Retinal pigment epithelial cell (primary cell): Measurements from ENCODE around the gene SLC9A9.

Experiments used
- DNase-seq: peaks from one replicate; pipeline ENCODE4 v3.0.0-alpha.2; 2010; ENCODE audit warnings: low read depth
- H3K4me3 ChIP-seq: 2 replicates; pipeline ENCODE4 v1.5.1; 2011; ENCODE audit warnings: mild to moderate bottlenecking, low read length, control low read depth, moderate library complexity
- TF ChIP-seq, protein P1 (sequence below): conservative IDR thresholded peaks from 2 replicates; pipeline ENCODE4 v1.5.1; 2011; ENCODE audit warnings: low read depth, low read length, control low read depth, inconsistent platforms

SLC9A9 gene

DNA sequence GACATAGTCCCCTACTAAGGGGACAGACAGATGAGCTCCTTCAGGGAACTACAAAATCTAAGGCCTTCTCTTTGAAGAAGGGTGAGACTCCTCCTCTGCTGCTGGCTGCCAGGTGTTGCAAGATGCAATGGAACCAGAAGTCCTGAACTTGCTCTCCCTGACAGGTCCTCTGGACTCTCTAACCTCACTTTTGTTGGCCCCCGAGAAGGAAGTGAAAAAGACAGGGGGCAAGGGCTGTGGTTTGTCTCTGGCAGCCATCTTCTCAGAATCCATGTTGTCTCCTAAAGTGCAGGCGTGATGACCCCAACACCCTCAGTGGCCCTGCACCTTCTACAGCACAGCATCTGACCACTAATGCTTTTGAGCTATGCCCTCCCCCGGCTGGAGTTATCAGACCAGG is 436.2 kb downstream of the SLC9A9 start:
- DNase-seq, result no peak
- H3K4me3 ChIP-seq, result no peak overlapping the region
- TF ChIP-seq, protein P1, sequence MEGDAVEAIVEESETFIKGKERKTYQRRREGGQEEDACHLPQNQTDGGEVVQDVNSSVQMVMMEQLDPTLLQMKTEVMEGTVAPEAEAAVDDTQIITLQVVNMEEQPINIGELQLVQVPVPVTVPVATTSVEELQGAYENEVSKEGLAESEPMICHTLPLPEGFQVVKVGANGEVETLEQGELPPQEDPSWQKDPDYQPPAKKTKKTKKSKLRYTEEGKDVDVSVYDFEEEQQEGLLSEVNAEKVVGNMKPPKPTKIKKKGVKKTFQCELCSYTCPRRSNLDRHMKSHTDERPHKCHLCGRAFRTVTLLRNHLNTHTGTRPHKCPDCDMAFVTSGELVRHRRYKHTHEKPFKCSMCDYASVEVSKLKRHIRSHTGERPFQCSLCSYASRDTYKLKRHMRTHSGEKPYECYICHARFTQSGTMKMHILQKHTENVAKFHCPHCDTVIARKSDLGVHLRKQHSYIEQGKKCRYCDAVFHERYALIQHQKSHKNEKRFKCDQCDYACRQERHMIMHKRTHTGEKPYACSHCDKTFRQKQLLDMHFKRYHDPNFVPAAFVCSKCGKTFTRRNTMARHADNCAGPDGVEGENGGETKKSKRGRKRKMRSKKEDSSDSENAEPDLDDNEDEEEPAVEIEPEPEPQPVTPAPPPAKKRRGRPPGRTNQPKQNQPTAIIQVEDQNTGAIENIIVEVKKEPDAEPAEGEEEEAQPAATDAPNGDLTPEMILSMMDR, result no peak

GRCh38 chr3:143410259-143410658 is 438.0 kb downstream of the SLC9A9 start:
- H3K4me3 ChIP-seq, result no peak overlapping the region
- DNase-seq, result no peak
- TF ChIP-seq, protein P1, result no peak

DNA sequence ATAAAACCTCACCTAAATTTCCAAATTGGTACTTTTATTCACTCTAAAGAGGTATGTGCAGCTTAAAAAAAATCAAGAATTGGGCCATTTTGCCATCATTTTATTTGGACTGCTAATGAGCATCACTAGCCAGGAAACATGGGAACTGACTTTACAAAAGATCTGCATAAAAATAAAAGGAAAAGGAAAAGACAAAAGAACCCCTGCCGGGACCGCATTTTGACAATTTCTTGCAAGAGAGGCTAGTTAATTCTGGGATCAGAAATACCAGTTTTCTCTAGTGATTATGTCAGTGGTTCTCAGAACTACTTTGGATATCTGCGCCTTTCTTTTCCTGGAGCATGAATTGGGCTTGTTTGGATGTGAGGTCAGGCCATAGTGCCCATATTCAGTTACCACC is 439.5 kb downstream of the SLC9A9 start:
- TF ChIP-seq, protein P1, result no peak
- H3K4me3 ChIP-seq, result no peak overlapping the region
- no peak for DNase-seq

- DNase-seq, result no peak
- TF ChIP-seq, protein P1, result no peak
- H3K4me3 ChIP-seq, result no peak overlapping the region
Measured at GRCh38 chr3:143402602-143403001, 445.7 kb downstream of the SLC9A9 start.

DNA sequence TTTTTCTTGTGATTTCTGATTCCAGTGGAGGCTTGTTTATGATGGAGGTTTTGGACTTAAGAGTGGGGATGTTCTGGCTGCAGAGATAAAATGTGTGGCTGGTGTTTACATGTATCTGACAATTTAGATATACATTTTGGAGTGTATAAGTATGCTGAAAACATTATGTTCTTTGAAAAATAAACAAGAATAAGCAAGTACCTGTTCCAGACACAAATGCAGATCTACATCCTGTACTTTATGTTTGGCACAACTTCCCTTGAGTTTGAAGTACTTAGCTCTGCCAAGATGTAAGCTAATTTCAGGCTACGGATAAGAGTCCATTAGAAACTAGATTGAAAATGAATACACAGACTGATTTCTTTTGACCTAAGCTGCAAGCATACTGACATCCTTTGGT is 451.5 kb downstream of the SLC9A9 start:
- no peak overlapping the region for H3K4me3 ChIP-seq
- DNase-seq, result no peak

GRCh38 chr3:143389388-143389787 is 458.9 kb downstream of the SLC9A9 start:
- DNase-seq, result no peak
- TF ChIP-seq, protein P1, result no peak

More for the DNA sequence above, 451.5 kb downstream of the SLC9A9 start:
- TF ChIP-seq, protein P1, result no peak

GRCh38 chr3:143387425-143387824 is 460.8 kb downstream of the SLC9A9 start:
- DNase-seq, result no peak
- TF ChIP-seq, protein P1, result no peak
- H3K4me3 ChIP-seq, result no peak overlapping the region

More at GRCh38 chr3:143389388-143389787, 458.9 kb downstream of the SLC9A9 start:
- no peak overlapping the region for H3K4me3 ChIP-seq
